RCC 7860 (cell line): Measurements from ENCODE around the gene CA5B.
"Not testable (repeated sequence)": the region's sequence is repeated elsewhere in the genome, so short reads cannot be mapped to it uniquely, and the experiment has no call there.

ENCODE experiments used
- DNase-seq: peaks from one replicate; pipeline ENCODE4 v3.0.0-alpha.2; 2015; ENCODE audit warnings: low spot score
- FAIRE-seq: peaks from 2 replicates; lab custom pipeline; 2012; peaks lifted over from hg19 to GRCh38; lab: Jason Lieb, UNC

CA5B gene

GRCh38 chrX:15812192-15812938 lies 74.3 kb downstream of the CA5B start:
- DNase-seq (no peak), FAIRE-seq (no peak)

GRCh38 chrX:15813416-15813815 lies 75.3 kb downstream of the CA5B start:
- FAIRE-seq: no peak
- no peak for DNase-seq

GRCh38 chrX:15814771-15815365 lies 76.8 kb downstream of the CA5B start:
- FAIRE-seq (no peak), DNase-seq (no peak)

GRCh38 chrX:15815779-15816437 lies 77.8 kb downstream of the CA5B start:
- DNase-seq (no peak), FAIRE-seq (no peak)

GRCh38 chrX:15816438-15816809 lies 78.4 kb downstream of the CA5B start:
- FAIRE-seq: no peak

GRCh38 chrX:15816886-15817285 lies 78.8 kb downstream of the CA5B start:
- FAIRE-seq (no peak), DNase-seq (no peak)

More at GRCh38 chrX:15816438-15816809, 78.4 kb downstream of the CA5B start:
- no peak for DNase-seq

- DNase-seq: no peak
- no peak for FAIRE-seq
These were observed 82.3 kb downstream of the CA5B start for GRCh38 chrX:15820106-15821073.

- FAIRE-seq (no peak), DNase-seq (no peak)
These were observed 84.9 kb downstream of the CA5B start for GRCh38 chrX:15822922-15823321.

- FAIRE-seq (no peak), DNase-seq (no peak)
These were observed 87.9 kb downstream of the CA5B start for GRCh38 chrX:15825936-15826335.

GRCh38 chrX:15829217-15829616 lies 91.1 kb downstream of the CA5B start:
- DNase-seq: no peak
- no peak for FAIRE-seq

- not testable (repeated sequence) for FAIRE-seq, DNase-seq
These were observed 93.3 kb downstream of the CA5B start for GRCh38 chrX:15831347-15831746.

- DNase-seq (no peak), FAIRE-seq (no peak)
These were observed 96.0 kb downstream of the CA5B start for GRCh38 chrX:15834053-15834452.

GRCh38 chrX:15834827-15835595 lies 96.9 kb downstream of the CA5B start:
- no peak for DNase-seq
- no peak for FAIRE-seq
